PC-3 (cell line): ENCODE results near the gene TEPSIN.

Experiments used
- CTCF ChIP-seq: fragments of 300-600 bp; sonication (generic); conservative IDR thresholded peaks from 2 replicates; pipeline ENCODE4 v1.5.1; 2017; ENCODE audit warnings: antibody characterized with exemption, low read depth, mild to moderate bottlenecking, low read length
- EZH2 ChIP-seq: fragments of 300-600 bp; sonication (generic); IDR thresholded peaks from one replicate; pipeline ENCODE4 v1.6.1; 2017; ENCODE audit warnings: antibody characterized with exemption, mild to moderate bottlenecking, low read length; ENCODE audit not compliant: unreplicated experiment

GRCh38 chr17:81270279-81270678, 31.4 kb upstream of the TEPSIN start:
- TF ChIP-seq CTCF, result no peak
- no peak for TF ChIP-seq EZH2
